HG02798 (cell line): Measurements from ENCODE around the gene FLRT2.

Source experiments
- ATAC-seq: cut with Tn5 transposase; IDR thresholded peaks from one replicate; pipeline ENCODE4 v1.9.1; 2021; ENCODE audit warnings: mild to moderate bottlenecking; ENCODE audit not compliant: unreplicated experiment, poor library complexity

The FLRT2 gene

GRCh38 chr14:85556267-85556666 is 26.3 kb downstream of the FLRT2 start:
- ATAC-seq = no peak

GRCh38 chr14:85558505-85558904 is 28.6 kb downstream of the FLRT2 start:
- no peak for ATAC-seq

GRCh38 chr14:85562630-85563029 is 32.7 kb downstream of the FLRT2 start:
- ATAC-seq = no peak

GRCh38 chr14:85564841-85565527 is 35.0 kb downstream of the FLRT2 start:
- ATAC-seq = no peak

- ATAC-seq = no peak
These were observed 35.9 kb downstream of the FLRT2 start for GRCh38 chr14:85565862-85566296.

- no peak for ATAC-seq
These were observed 36.7 kb downstream of the FLRT2 start for GRCh38 chr14:85566603-85567002.

- ATAC-seq = no peak
These were observed 42.1 kb downstream of the FLRT2 start for GRCh38 chr14:85572011-85572410.

- ATAC-seq = no peak
These were observed 42.9 kb downstream of the FLRT2 start for GRCh38 chr14:85572845-85573244.

- ATAC-seq = no peak
These were observed 43.5 kb downstream of the FLRT2 start for GRCh38 chr14:85573406-85573805.

- ATAC-seq = no peak
These were observed 45.1 kb downstream of the FLRT2 start for GRCh38 chr14:85574853-85575616.

- no peak for ATAC-seq
These were observed 45.6 kb downstream of the FLRT2 start for GRCh38 chr14:85575617-85575898.

GRCh38 chr14:85576218-85576617 is 46.3 kb downstream of the FLRT2 start:
- ATAC-seq = no peak

- ATAC-seq = no peak
These were observed 47.1 kb downstream of the FLRT2 start for GRCh38 chr14:85576848-85577542.

GRCh38 chr14:85577543-85578114 is 47.7 kb downstream of the FLRT2 start:
- ATAC-seq = no peak

- no peak for ATAC-seq
These were observed 48.4 kb downstream of the FLRT2 start for GRCh38 chr14:85578357-85578756.

GRCh38 chr14:85578930-85579329 is 49.0 kb downstream of the FLRT2 start:
- ATAC-seq = no peak

- no peak for ATAC-seq
These were observed 50.0 kb downstream of the FLRT2 start for GRCh38 chr14:85579942-85580341.

- no peak for ATAC-seq
These were observed 50.7 kb downstream of the FLRT2 start for GRCh38 chr14:85580536-85581140.

GRCh38 chr14:85581691-85582090 is 51.7 kb downstream of the FLRT2 start:
- ATAC-seq = no peak

- no peak for ATAC-seq
These were observed 53.4 kb downstream of the FLRT2 start for GRCh38 chr14:85583380-85583779.

GRCh38 chr14:85584481-85584880 is 54.5 kb downstream of the FLRT2 start:
- ATAC-seq = no peak
